ENCODE data around the gene BIRC5.

BIRC5 gene

GRCh38 chr17:78253946-78254672, 40.1 kb downstream of the BIRC5 start:
- TF ChIP-seq POLR2AphosphoS5 (IDR thresholded peaks at IDR 0.05; ENCODE audit: low read depth, low read length) (no peak), PAX5 (IDR thresholded peaks at IDR 0.05; ENCODE audit: insufficient read depth, low read length, severe bottlenecking) (no peak), POU2F2 (IDR thresholded peaks at IDR 0.05; ENCODE audit: low read depth, low read length) (no peak), TAF1 (IDR thresholded peaks at IDR 0.05; ENCODE audit: low read depth, low read length) (no peak), POLR2A (IDR thresholded peaks at IDR 0.05; ENCODE audit: low read depth, low read length) (no peak), SPI1 (IDR thresholded peaks at IDR 0.05; ENCODE audit: low read depth, low read length) (no peak)
- peak; percentile 84 for DNase-seq (ENCODE audit: insufficient read length, low spot score)
- FAIRE-seq: peak; percentile 96

GRCh38 chr17:78255029-78255656, 41.1 kb downstream of the BIRC5 start:
- no peak for DNase-seq (ENCODE audit: insufficient read length, low spot score)
- no peak for TF ChIP-seq TAF1 (IDR thresholded peaks at IDR 0.05; ENCODE audit: low read depth, low read length)
- no peak for TF ChIP-seq POU2F2 (IDR thresholded peaks at IDR 0.05; ENCODE audit: low read depth, low read length)
- TF ChIP-seq SPI1 (IDR thresholded peaks at IDR 0.05; ENCODE audit: low read depth, low read length): no peak
- TF ChIP-seq POLR2A (IDR thresholded peaks at IDR 0.05; ENCODE audit: low read depth, low read length): no peak
- no peak for TF ChIP-seq PAX5 (IDR thresholded peaks at IDR 0.05; ENCODE audit: insufficient read depth, low read length, severe bottlenecking)
- no peak for TF ChIP-seq POLR2AphosphoS5 (IDR thresholded peaks at IDR 0.05; ENCODE audit: low read depth, low read length)
- no peak for FAIRE-seq

- DNase-seq (ENCODE audit: insufficient read length, low spot score): no peak
- TF ChIP-seq SPI1 (IDR thresholded peaks at IDR 0.05; ENCODE audit: low read depth, low read length): no peak
- no peak for TF ChIP-seq PAX5 (IDR thresholded peaks at IDR 0.05; ENCODE audit: insufficient read depth, low read length, severe bottlenecking)
- TF ChIP-seq POU2F2 (IDR thresholded peaks at IDR 0.05; ENCODE audit: low read depth, low read length): no peak
- no peak for TF ChIP-seq POLR2AphosphoS5 (IDR thresholded peaks at IDR 0.05; ENCODE audit: low read depth, low read length)
- TF ChIP-seq TAF1 (IDR thresholded peaks at IDR 0.05; ENCODE audit: low read depth, low read length): no peak
- no peak for TF ChIP-seq POLR2A (IDR thresholded peaks at IDR 0.05; ENCODE audit: low read depth, low read length)
- no peak for FAIRE-seq
Measured at GRCh38 chr17:78255953-78256706, 42.1 kb downstream of the BIRC5 start.

- no peak for TF ChIP-seq TAF1 (IDR thresholded peaks at IDR 0.05; ENCODE audit: low read depth, low read length)
- TF ChIP-seq POLR2A (IDR thresholded peaks at IDR 0.05; ENCODE audit: low read depth, low read length): no peak
- TF ChIP-seq SPI1 (IDR thresholded peaks at IDR 0.05; ENCODE audit: low read depth, low read length): no peak
- TF ChIP-seq PAX5 (IDR thresholded peaks at IDR 0.05; ENCODE audit: insufficient read depth, low read length, severe bottlenecking): no peak
- no peak for TF ChIP-seq POU2F2 (IDR thresholded peaks at IDR 0.05; ENCODE audit: low read depth, low read length)
- no peak for TF ChIP-seq POLR2AphosphoS5 (IDR thresholded peaks at IDR 0.05; ENCODE audit: low read depth, low read length)
- DNase-seq (ENCODE audit: insufficient read length, low spot score) (no peak), FAIRE-seq (no peak)
Measured at GRCh38 chr17:78256707-78257591, 42.9 kb downstream of the BIRC5 start.

GRCh38 chr17:78257810-78258322, 43.8 kb downstream of the BIRC5 start:
- TF ChIP-seq TAF1 (IDR thresholded peaks at IDR 0.05; ENCODE audit: low read depth, low read length): no peak
- peak; percentile 75 for TF ChIP-seq PAX5 (IDR thresholded peaks at IDR 0.05; ENCODE audit: insufficient read depth, low read length, severe bottlenecking)
- DNase-seq (ENCODE audit: insufficient read length, low spot score) (no peak), FAIRE-seq (peak; percentile 57)

GRCh38 chr17:78258323-78259191, 44.5 kb downstream of the BIRC5 start:
- TF ChIP-seq SPI1 (IDR thresholded peaks at IDR 0.05; ENCODE audit: low read depth, low read length) (peak; percentile 29; the same call in 1 of the 2 replicates), TAF1 (IDR thresholded peaks at IDR 0.05; ENCODE audit: low read depth, low read length) (no peak), POLR2AphosphoS5 (IDR thresholded peaks at IDR 0.05; ENCODE audit: low read depth, low read length) (no peak), POU2F2 (IDR thresholded peaks at IDR 0.05; ENCODE audit: low read depth, low read length) (no peak), POLR2A (IDR thresholded peaks at IDR 0.05; ENCODE audit: low read depth, low read length) (no peak), PAX5 (IDR thresholded peaks at IDR 0.05; ENCODE audit: insufficient read depth, low read length, severe bottlenecking) (no peak)
- no peak for FAIRE-seq
- DNase-seq (ENCODE audit: insufficient read length, low spot score): no peak

- TF ChIP-seq POU2F2 (IDR thresholded peaks at IDR 0.05; ENCODE audit: low read depth, low read length): no peak
- TF ChIP-seq TAF1 (IDR thresholded peaks at IDR 0.05; ENCODE audit: low read depth, low read length): no peak
- no peak for TF ChIP-seq POLR2AphosphoS5 (IDR thresholded peaks at IDR 0.05; ENCODE audit: low read depth, low read length)
- TF ChIP-seq SPI1 (IDR thresholded peaks at IDR 0.05; ENCODE audit: low read depth, low read length): no peak
- TF ChIP-seq POLR2A (IDR thresholded peaks at IDR 0.05; ENCODE audit: low read depth, low read length): no peak
- TF ChIP-seq PAX5 (IDR thresholded peaks at IDR 0.05; ENCODE audit: insufficient read depth, low read length, severe bottlenecking): no peak
- DNase-seq (ENCODE audit: insufficient read length, low spot score) (no peak), FAIRE-seq (no peak)
Measured at GRCh38 chr17:78259192-78259554, 45.1 kb downstream of the BIRC5 start.
